HG03135 (cell line): ENCODE results near the gene TMEM213.

Source experiments
- ATAC-seq: cut with Tn5 transposase; IDR thresholded peaks from one replicate; pipeline ENCODE4 v1.9.1; 2021; ENCODE audit warnings: mild to moderate bottlenecking, moderate library complexity; ENCODE audit not compliant: unreplicated experiment

The TMEM213 gene

GRCh38 chr7:138837627-138838026 is 39.8 kb downstream of the TMEM213 start:
- ATAC-seq = no peak

GRCh38 chr7:138838166-138838565 is 40.4 kb downstream of the TMEM213 start:
- ATAC-seq = no peak

- no peak for ATAC-seq
Observed at GRCh38 chr7:138842111-138842510, 44.3 kb downstream of the TMEM213 start.

GRCh38 chr7:138843632-138844580 is 46.1 kb downstream of the TMEM213 start:
- ATAC-seq = no peak

- no peak for ATAC-seq
Observed at GRCh38 chr7:138845711-138846110, 47.9 kb downstream of the TMEM213 start.

GRCh38 chr7:138848056-138848980 is 50.5 kb downstream of the TMEM213 start:
- no peak for ATAC-seq

- no peak for ATAC-seq
Observed at GRCh38 chr7:138849701-138850100, 51.9 kb downstream of the TMEM213 start.

- ATAC-seq = no peak
Observed at GRCh38 chr7:138852469-138852868, 54.7 kb downstream of the TMEM213 start.

GRCh38 chr7:138853448-138853847 is 55.7 kb downstream of the TMEM213 start:
- no peak for ATAC-seq

- ATAC-seq = no peak
Observed at GRCh38 chr7:138854115-138854645, 56.4 kb downstream of the TMEM213 start.

- ATAC-seq = no peak
Observed at GRCh38 chr7:138857728-138858127, 59.9 kb downstream of the TMEM213 start.

- no peak for ATAC-seq
Observed at GRCh38 chr7:138861051-138861450, 63.3 kb downstream of the TMEM213 start.

- no peak for ATAC-seq
Observed at GRCh38 chr7:138863931-138864330, 66.1 kb downstream of the TMEM213 start.

GRCh38 chr7:138864667-138865066 is 66.9 kb downstream of the TMEM213 start:
- ATAC-seq = no peak

GRCh38 chr7:138865843-138866242 is 68.0 kb downstream of the TMEM213 start:
- no peak for ATAC-seq

GRCh38 chr7:138866353-138866752 is 68.6 kb downstream of the TMEM213 start:
- ATAC-seq = no peak

- no peak for ATAC-seq
Observed at GRCh38 chr7:138867744-138868143, 70.0 kb downstream of the TMEM213 start.

- no peak for ATAC-seq
Observed at GRCh38 chr7:138868711-138869110, 70.9 kb downstream of the TMEM213 start.

GRCh38 chr7:138869353-138869752 is 71.6 kb downstream of the TMEM213 start:
- no peak for ATAC-seq

- no peak for ATAC-seq
Observed at GRCh38 chr7:138871065-138871813, 73.4 kb downstream of the TMEM213 start.

GRCh38 chr7:138871814-138872090 is 74.0 kb downstream of the TMEM213 start:
- ATAC-seq = no peak
